Smooth muscle cell (in vitro differentiated cells): Measurements from ENCODE around the gene ITGB7. TPM values are rescaled to one million over a fixed set of nuclear protein-coding genes. Genes with fewer than 3 reads are reported as not detected.

Source experiments
- DNase-seq: peaks from one replicate; lab custom pipeline; 2025; ENCODE audit not compliant: unreplicated experiment; lab: John Stamatoyannopoulos, UW
- H2AFZ ChIP-seq: fragments of 200-600 bp; sonication (generic); 2 replicates; pipeline ENCODE4 v1.6.0; 2016; ENCODE audit warnings: antibody characterized with exemption, low read depth, mild to moderate bottlenecking
- H3F3A ChIP-seq: fragments of 200-600 bp; sonication (generic); 2 replicates; pipeline ENCODE4 v1.6.0; 2017; ENCODE audit warnings: antibody characterized with exemption, low read depth
- H3K27ac ChIP-seq: fragments of 200-600 bp; sonication (generic); 2 replicates; pipeline ENCODE4 v1.5.1; 2016; ENCODE audit warnings: low read depth, mild to moderate bottlenecking
- H3K27me3 ChIP-seq: fragments of 200-600 bp; sonication (generic); 2 replicates; pipeline ENCODE4 v1.6.1; 2016; ENCODE audit warnings: low read depth, mild to moderate bottlenecking
- H3K36me3 ChIP-seq: fragments of 200-600 bp; sonication (generic); 2 replicates; pipeline ENCODE4 v1.5.1; 2016; ENCODE audit warnings: low read depth
- H3K4me1 ChIP-seq: fragments of 200-600 bp; sonication (generic); 2 replicates; pipeline ENCODE4 v1.5.1; 2016; ENCODE audit warnings: low read depth
- H3K4me2 ChIP-seq: fragments of 200-600 bp; sonication (generic); 2 replicates; pipeline ENCODE4 v1.6.0; 2016; ENCODE audit warnings: mild to moderate bottlenecking
- H3K4me3 ChIP-seq: fragments of 200-600 bp; sonication (generic); 2 replicates; pipeline ENCODE4 v1.5.1; 2016; ENCODE audit warnings: mild to moderate bottlenecking
- H3K79me2 ChIP-seq: fragments of 200-600 bp; sonication (generic); 2 replicates; pipeline ENCODE4 v1.6.0; 2016; ENCODE audit warnings: low read depth, mild to moderate bottlenecking
- H3K9ac ChIP-seq: fragments of 200-600 bp; sonication (generic); 2 replicates; pipeline ENCODE4 v1.6.0; 2016; ENCODE audit warnings: low read depth
- H3K9me3 ChIP-seq: fragments of 200-600 bp; sonication (generic); replicated peaks from 2 replicates; pipeline ENCODE4 v1.5.1; 2016; ENCODE audit warnings: low read depth
- H4K20me1 ChIP-seq: fragments of 200-600 bp; sonication (generic); 2 replicates; pipeline ENCODE4 v1.6.0; 2016; ENCODE audit warnings: low read depth
- WGBS: methylation state at CpG from one replicate; pipeline ENCODE4 v1.1.7; 2016; ENCODE audit warnings: low lambda C conversion rate; 5-methylcytosine and 5-hydroxymethylcytosine counted together
- polyA plus RNA-seq: library from polyadenylated mRNA; unstranded; fragments of >200 nt; fragmentation: Nextera tagmentation; extraction: Ambion mirVana; gene quantifications from 2 replicates; pipeline ENCODE4 v1.2.1, GENCODE V29; 2016
- total RNA-seq: library from RNA; depleted of rRNA; stranded (reverse); fragments of >200 nt; gene quantifications from 2 replicates; pipeline ENCODE4 v1.2.3, GENCODE V29; 2014
- TF ChIP-seq, protein P1 (sequence below): fragments of 200-600 bp; sonication (generic); IDR thresholded peaks from 2 replicates; pipeline ENCODE4 v1.5.1; 2017; ENCODE audit warnings: borderline replicate concordance, mild to moderate bottlenecking, antibody characterized with exemption; ENCODE audit not compliant: insufficient read depth, poor library complexity, severe bottlenecking

The ITGB7 gene
- total and polyA plus RNA-seq, 2 experiments from 2014 or later: 5.8 TPM; not detected in 1

GRCh38 chr12:53245286-53245685 is 38.2 kb upstream of the ITGB7 start:
- DNase-seq: no peak
- 92% methylated on average over 3 of the region's 3 CpGs for WGBS
- Histone ChIP-seq H3K4me2 (no peak overlapping the region), H3K27ac (no peak overlapping the region), H3K79me2 (no peaks in the 10 kb centered on the region), H4K20me1 (no peaks in the 10 kb centered on the region), H3K36me3 (no peaks in the 10 kb centered on the region), H2AFZ (no peak overlapping the region), H3K4me1 (peaks cover 4% of the 10 kb centered on the region), H3F3A (no peaks in the 10 kb centered on the region), H3K9me3 (no peaks in the 10 kb centered on the region), H3K27me3 (no peaks in the 10 kb centered on the region), H3K9ac (no peak overlapping the region), H3K4me3 (no peak overlapping the region)
- TF ChIP-seq, protein P1, sequence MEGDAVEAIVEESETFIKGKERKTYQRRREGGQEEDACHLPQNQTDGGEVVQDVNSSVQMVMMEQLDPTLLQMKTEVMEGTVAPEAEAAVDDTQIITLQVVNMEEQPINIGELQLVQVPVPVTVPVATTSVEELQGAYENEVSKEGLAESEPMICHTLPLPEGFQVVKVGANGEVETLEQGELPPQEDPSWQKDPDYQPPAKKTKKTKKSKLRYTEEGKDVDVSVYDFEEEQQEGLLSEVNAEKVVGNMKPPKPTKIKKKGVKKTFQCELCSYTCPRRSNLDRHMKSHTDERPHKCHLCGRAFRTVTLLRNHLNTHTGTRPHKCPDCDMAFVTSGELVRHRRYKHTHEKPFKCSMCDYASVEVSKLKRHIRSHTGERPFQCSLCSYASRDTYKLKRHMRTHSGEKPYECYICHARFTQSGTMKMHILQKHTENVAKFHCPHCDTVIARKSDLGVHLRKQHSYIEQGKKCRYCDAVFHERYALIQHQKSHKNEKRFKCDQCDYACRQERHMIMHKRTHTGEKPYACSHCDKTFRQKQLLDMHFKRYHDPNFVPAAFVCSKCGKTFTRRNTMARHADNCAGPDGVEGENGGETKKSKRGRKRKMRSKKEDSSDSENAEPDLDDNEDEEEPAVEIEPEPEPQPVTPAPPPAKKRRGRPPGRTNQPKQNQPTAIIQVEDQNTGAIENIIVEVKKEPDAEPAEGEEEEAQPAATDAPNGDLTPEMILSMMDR: no peak

DNA sequence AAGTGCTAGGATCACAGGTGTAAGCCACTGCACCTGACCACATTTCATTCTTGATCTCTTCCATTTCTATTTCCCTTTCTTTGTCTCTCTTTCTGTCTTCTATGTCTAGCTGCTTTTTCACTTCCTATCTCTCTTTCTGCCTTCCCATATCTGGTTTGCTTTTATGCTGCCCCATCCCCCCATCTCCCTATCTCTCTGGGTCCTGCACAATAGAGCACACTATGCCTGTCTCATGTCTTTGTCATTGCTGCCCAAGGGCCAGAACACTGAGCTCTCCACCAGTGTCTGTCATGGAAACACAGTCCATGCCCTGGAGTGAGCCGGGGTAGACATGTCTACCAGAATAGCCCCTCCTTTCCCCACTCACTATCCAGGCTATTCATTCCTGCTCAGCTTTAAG is 37.3 kb upstream of the ITGB7 start:
- no peaks in the 10 kb centered on the region for H3K36me3 ChIP-seq
- H3K27me3 ChIP-seq: no peaks in the 10 kb centered on the region
- WGBS: 19% methylated on average over 1 of the region's 1 CpG
- H3F3A ChIP-seq: no peaks in the 10 kb centered on the region
- no peak overlapping the region for H3K4me2 ChIP-seq
- no peaks in the 10 kb centered on the region for H3K79me2 ChIP-seq
- no peak overlapping the region for H2AFZ ChIP-seq
- TF ChIP-seq, protein P1: no peak
- H3K9me3 ChIP-seq: no peaks in the 10 kb centered on the region
- no peak overlapping the region for H3K9ac ChIP-seq
- H3K4me1 ChIP-seq: peaks cover 4% of the 10 kb centered on the region
- H3K4me3 ChIP-seq: no peak overlapping the region
- DNase-seq: no peak
- H3K27ac ChIP-seq: no peak overlapping the region
- no peaks in the 10 kb centered on the region for H4K20me1 ChIP-seq

- H3F3A ChIP-seq: no peaks in the 10 kb centered on the region
- TF ChIP-seq, protein P1: no peak
- no peaks in the 10 kb centered on the region for H3K36me3 ChIP-seq
- DNase-seq: no peak
- no peaks in the 10 kb centered on the region for H3K27me3 ChIP-seq
- no peaks in the 10 kb centered on the region for H3K79me2 ChIP-seq
- H3K27ac ChIP-seq: no peak overlapping the region
- no peak overlapping the region for H3K4me2 ChIP-seq
- H2AFZ ChIP-seq: no peak overlapping the region
- no peak overlapping the region for H3K9ac ChIP-seq
- 59% methylated on average over 11 of the region's 11 CpGs for WGBS
- H3K4me1 ChIP-seq: peaks cover 4% of the 10 kb centered on the region
- H4K20me1 ChIP-seq: no peaks in the 10 kb centered on the region
- no peaks in the 10 kb centered on the region for H3K9me3 ChIP-seq
- H3K4me3 ChIP-seq: no peak overlapping the region
These were observed 34.8 kb upstream of the ITGB7 start for GRCh38 chr12:53241623-53242412.
